GM23248 (cell line): ENCODE results near the gene COQ8B. TPM values are rescaled to one million over a fixed set of nuclear protein-coding genes. Genes with fewer than 3 reads are reported as not detected.
"Not testable (repeated sequence)": the region's sequence is repeated elsewhere in the genome, so short reads cannot be mapped to it uniquely, and the experiment has no call there.

ENCODE experiments used
- DNase-seq: peaks from one replicate; pipeline ENCODE4 v3.0.0-alpha.2; 2015
- H2AFZ ChIP-seq: fragments of 200-600 bp; sonication (generic); 2 replicates; pipeline ENCODE4 v1.6.1; 2016; ENCODE audit warnings: antibody characterized with exemption
- H3F3A ChIP-seq: fragments of 200-600 bp; sonication (generic); 2 replicates; pipeline ENCODE4 v1.6.1; 2016; ENCODE audit warnings: mild to moderate bottlenecking, antibody characterized with exemption, mixed run types; ENCODE audit not compliant: insufficient read depth
- H3K27ac ChIP-seq: fragments of 200-600 bp; sonication (generic); 2 replicates; pipeline ENCODE4 v1.5.1; 2016; ENCODE audit warnings: mild to moderate bottlenecking
- H3K27me3 ChIP-seq: fragments of 200-600 bp; sonication (generic); replicated peaks from 2 replicates; pipeline ENCODE4 v1.6.1; 2016; ENCODE audit warnings: mild to moderate bottlenecking; ENCODE audit not compliant: insufficient read depth
- H3K36me3 ChIP-seq: fragments of 200-600 bp; sonication (generic); 2 replicates; pipeline ENCODE4 v1.6.1; 2016; ENCODE audit warnings: low read depth, mild to moderate bottlenecking
- H3K4me1 ChIP-seq: fragments of 200-600 bp; sonication (generic); 2 replicates; pipeline ENCODE4 v1.6.1; 2016; ENCODE audit warnings: mild to moderate bottlenecking; ENCODE audit not compliant: insufficient read depth
- H3K4me2 ChIP-seq: fragments of 200-600 bp; sonication (generic); one replicate; pipeline ENCODE4 v1.6.1; 2016; ENCODE audit warnings: mild to moderate bottlenecking; ENCODE audit not compliant: unreplicated experiment
- H3K4me3 ChIP-seq: fragments of 200-600 bp; sonication (generic); 2 replicates; pipeline ENCODE4 v1.5.1; 2016; ENCODE audit warnings: mild to moderate bottlenecking
- H3K79me2 ChIP-seq: fragments of 200-600 bp; sonication (generic); 2 replicates; pipeline ENCODE4 v1.6.1; 2016; ENCODE audit warnings: mild to moderate bottlenecking; ENCODE audit not compliant: insufficient read depth
- H3K9ac ChIP-seq: fragments of 200-600 bp; sonication (generic); 2 replicates; pipeline ENCODE4 v1.6.1; 2016; ENCODE audit warnings: mild to moderate bottlenecking
- H3K9me2 ChIP-seq: fragments of 200-600 bp; sonication (generic); 2 replicates; pipeline ENCODE4 v1.6.1; 2016; ENCODE audit warnings: mixed run types, mild to moderate bottlenecking, moderate library complexity; ENCODE audit not compliant: insufficient read depth
- H3K9me3 ChIP-seq: fragments of 200-600 bp; sonication (generic); one replicate; pipeline ENCODE4 v1.6.1; 2017; ENCODE audit warnings: low read depth
- H4K20me1 ChIP-seq: fragments of 200-600 bp; sonication (generic); 2 replicates; pipeline ENCODE4 v1.6.0; 2016; ENCODE audit not compliant: insufficient read depth
- EZH2 ChIP-seq: fragments of 200-600 bp; sonication (generic); IDR thresholded peaks from 2 replicates; pipeline ENCODE4 v1.6.1; 2018; ENCODE audit warnings: antibody characterized with exemption, mild to moderate bottlenecking; ENCODE audit not compliant: insufficient read depth, poor library complexity, severe bottlenecking
- EZH2phosphoT487 ChIP-seq: fragments of 200-600 bp; sonication (generic); IDR thresholded peaks from 2 replicates; pipeline ENCODE4 v1.6.1; 2018; ENCODE audit warnings: antibody characterized with exemption, moderate library complexity, mild to moderate bottlenecking, low read depth; ENCODE audit not compliant: insufficient read depth
- WGBS, 2 experiments: methylation state at CpG; one replicate each; pipeline ENCODE4 v1.1.6; 2015 to 2017; ENCODE audit warnings: low lambda C conversion rate in 2 of 2, low coverage in 1 of 2; ENCODE audit errors: missing lambda C conversion rate in 2 of 2; 5-methylcytosine and 5-hydroxymethylcytosine counted together
- in situ Hi-C: fragments of 300-500 bp; cut with MboI; formaldehyde crosslinking; loops from 2 replicates; pipeline ENCODE4 v1.15.0; 2020
- polyA plus RNA-seq: library from polyadenylated mRNA; unstranded; fragments of >200 nt; fragmentation: Nextera tagmentation; extraction: Ambion mirVana; gene quantifications from 2 replicates; pipeline ENCODE4 v1.2.1, GENCODE V29; 2016
- total RNA-seq: library from RNA; depleted of rRNA; stranded (reverse); fragments of >200 nt; shearing (Covaris generic); gene quantifications from 2 replicates; pipeline ENCODE4 v1.2.3, GENCODE V29; 2014

Gene COQ8B
- total and polyA plus RNA-seq, 2 experiments from 2014 or later = 15.2 to 28.6 TPM

GRCh38 chr19:40659566-40659965, 57.1 kb downstream of the COQ8B start:
- no peak overlapping the region for H3K4me3 ChIP-seq
- H3K9me2 ChIP-seq = no peaks in the 10 kb centered on the region
- no peak overlapping the region for H3K4me2 ChIP-seq
- in situ Hi-C loops = loop anchor here (25.0 kb wide), 1 partner anchor 478 kb away; no protein-coding TSS in a partner anchor
- no peaks in the 10 kb centered on the region for H4K20me1 ChIP-seq
- H3K4me1 ChIP-seq = 0 out of 2 replicates have a peak, but pooled peaks cover 6% of the 10 kb centered on the region
- peak; percentile 21 for DNase-seq
- 14 to 17% methylated on average over 11 of the region's 11 CpGs for WGBS, 2 experiments
- H3K79me2 ChIP-seq = no peaks in the 10 kb centered on the region
- H3K9me3 ChIP-seq = no peaks in the 10 kb centered on the region
- H3F3A ChIP-seq = peaks cover 19% of the 10 kb centered on the region
- TF ChIP-seq EZH2 (no peak), EZH2phosphoT487 (no peak)
- no peak overlapping the region for H3K27ac ChIP-seq
- H3K9ac ChIP-seq = no peak overlapping the region
- H3K27me3 ChIP-seq = no peaks in the 10 kb centered on the region
- H2AFZ ChIP-seq = 0 out of 2 replicates have a peak overlapping the region, but pooled peaks have one; percentile 4
- H3K36me3 ChIP-seq = no peaks in the 10 kb centered on the region

GRCh38 chr19:40659116-40659515, 57.6 kb downstream of the COQ8B start:
- no peak overlapping the region for H3K4me3 ChIP-seq
- no peaks in the 10 kb centered on the region for H3K79me2 ChIP-seq
- in situ Hi-C loops = loop anchor here (25.0 kb wide), 1 partner anchor 478 kb away; no protein-coding TSS in a partner anchor
- H3K27me3 ChIP-seq = no peaks in the 10 kb centered on the region
- H3K4me1 ChIP-seq = 0 out of 2 replicates have a peak, but pooled peaks cover 6% of the 10 kb centered on the region
- no peaks in the 10 kb centered on the region for H3K9me3 ChIP-seq
- H3K27ac ChIP-seq = no peak overlapping the region
- no peak overlapping the region for H3K9ac ChIP-seq
- H2AFZ ChIP-seq = 0 out of 2 replicates have a peak overlapping the region, but pooled peaks have one; percentile 4
- DNase-seq = no peak
- H3K9me2 ChIP-seq = no peaks in the 10 kb centered on the region
- H3K4me2 ChIP-seq = no peak overlapping the region
- H4K20me1 ChIP-seq = no peaks in the 10 kb centered on the region
- 45 to 47% methylated on average over 5 of the region's 5 CpGs for WGBS, 2 experiments
- peaks cover 15% of the 10 kb centered on the region for H3F3A ChIP-seq
- TF ChIP-seq EZH2 = no peak
- TF ChIP-seq EZH2phosphoT487 = no peak
- no peaks in the 10 kb centered on the region for H3K36me3 ChIP-seq

- Histone ChIP-seq H3K4me3 (no peak overlapping the region), H3K9ac (no peak overlapping the region), H3K4me2 (no peak overlapping the region), H4K20me1 (no peaks in the 10 kb centered on the region), H2AFZ (no peak overlapping the region), H3F3A (peaks cover 7% of the 10 kb centered on the region), H3K27me3 (no peaks in the 10 kb centered on the region), H3K79me2 (no peaks in the 10 kb centered on the region), H3K9me2 (no peaks in the 10 kb centered on the region), H3K27ac (no peak overlapping the region), H3K4me1 (no peaks in the 10 kb centered on the region), H3K36me3 (no peaks in the 10 kb centered on the region), H3K9me3 (no peaks in the 10 kb centered on the region)
- 93 to 94% methylated on average over 8 of the region's 8 CpGs for WGBS, 2 experiments
- in situ Hi-C loops = loop anchor here (25.0 kb wide), 1 partner anchor 479 kb away; no protein-coding TSS in a partner anchor
- TF ChIP-seq EZH2 = no peak
- TF ChIP-seq EZH2phosphoT487 = no peak
- DNase-seq = no peak
These were observed 58.7 kb downstream of the COQ8B start for GRCh38 chr19:40658031-40658430.

GRCh38 chr19:40655684-40656083, 61.0 kb downstream of the COQ8B start:
- in situ Hi-C loops = loop anchor here (25.0 kb wide), 1 partner anchor 482 kb away; no protein-coding TSS in a partner anchor
- not testable (repeated sequence) for H2AFZ ChIP-seq, H3K4me3 ChIP-seq, H3K36me3 ChIP-seq, H3K27ac ChIP-seq, H3K4me1 ChIP-seq, H3K9ac ChIP-seq, H3K4me2 ChIP-seq, H3K9me2 ChIP-seq, H3K9me3 ChIP-seq, H3K27me3 ChIP-seq, H4K20me1 ChIP-seq, H3K79me2 ChIP-seq, H3F3A ChIP-seq
- peak; percentile 27 for DNase-seq
- WGBS, 2 experiments = 24 to 25% methylated on average over 7 of the region's 7 CpGs

GRCh38 chr19:40652303-40652702, 64.4 kb downstream of the COQ8B start:
- H3K4me1 ChIP-seq = peaks cover 11% of the 10 kb centered on the region
- H2AFZ ChIP-seq, DNase-seq, H3F3A ChIP-seq, H3K9me2 ChIP-seq, H3K27me3 ChIP-seq, H3K27ac ChIP-seq, H3K9ac ChIP-seq, H3K9me3 ChIP-seq, H3K4me3 ChIP-seq, H4K20me1 ChIP-seq, H3K79me2 ChIP-seq, H3K4me2 ChIP-seq, H3K36me3 ChIP-seq: not testable (repeated sequence)
- WGBS, 2 experiments = 78 to 82% methylated on average over 11 of the region's 11 CpGs
- in situ Hi-C loops = loop anchor here (25.0 kb wide), 1 partner anchor 485 kb away; no protein-coding TSS in a partner anchor
